Liver (tissue), 9 donors: ENCODE measurements around the gene SYMPK. TPM values are rescaled to one million over a fixed set of nuclear protein-coding genes. Genes with fewer than 3 reads are reported as not detected.

Source experiments
- DNase-seq: peaks from one replicate; pipeline ENCODE4 v3.0.0-alpha.2; 2017; ENCODE audit warnings: low spot score
- H3K27ac ChIP-seq, 2 donors: one replicate each; pipeline ENCODE4 v1.7.0; 2013; ENCODE audit warnings: inconsistent platforms in 2 of 2, low read length in 2 of 2, control low read depth in 1 of 2, low read depth in 1 of 2, mild to moderate bottlenecking in 1 of 2
- H3K27me3 ChIP-seq, 4 donors: one replicate each; pipeline versions ENCODE4 v1.6.1 to v1.7.0; 2013; ENCODE audit warnings: low read length in 3 of 4, inconsistent platforms in 1 of 4, mild to moderate bottlenecking in 1 of 4, moderate library complexity in 1 of 4; ENCODE audit not compliant: control insufficient read depth in 4 of 4, insufficient read depth in 4 of 4
- H3K36me3 ChIP-seq, 4 donors: one replicate each; pipeline versions ENCODE4 v1.6.1 to v1.7.0; 2013; ENCODE audit warnings: low read length in 3 of 4, mild to moderate bottlenecking in 3 of 4, low read depth in 1 of 4, moderate library complexity in 1 of 4; ENCODE audit not compliant: control insufficient read depth in 4 of 4, insufficient read depth in 3 of 4
- H3K4me1 ChIP-seq, 4 donors: one replicate each; pipeline versions ENCODE4 v1.6.1 to v1.7.0; 2013; ENCODE audit warnings: low read length in 3 of 4, mild to moderate bottlenecking in 3 of 4, moderate library complexity in 1 of 4; ENCODE audit not compliant: control insufficient read depth in 4 of 4, insufficient read depth in 4 of 4
- H3K4me3 ChIP-seq, 3 donors: one replicate each; pipeline versions ENCODE4 v1.6.1 to v1.7.0; 2013; ENCODE audit warnings: low read length in 3 of 3, control low read depth in 1 of 3, low read depth in 1 of 3, mild to moderate bottlenecking in 1 of 3
- H3K9ac ChIP-seq, 2 donors: one replicate each; pipeline ENCODE4 v1.7.0; 2013; ENCODE audit warnings: low read length in 2 of 2, mild to moderate bottlenecking in 2 of 2, moderate library complexity in 2 of 2, control low read depth in 1 of 2, low read depth in 1 of 2
- H3K9me3 ChIP-seq, 4 donors: one replicate each; pipeline versions ENCODE4 v1.6.1 to v1.7.0; 2013; ENCODE audit warnings: low read length in 3 of 4; ENCODE audit not compliant: control insufficient read depth in 4 of 4
- CTCF ChIP-seq: fragments of 150-350 bp; IDR thresholded peaks from 2 replicates; pipeline ENCODE4 v1.5.1; 2017; ENCODE audit warnings: improper control_type of control experiment, low read depth, low read length; ENCODE audit not compliant: missing input control
- EGR1 ChIP-seq, 2 donors: IDR thresholded peaks; 2 replicates each; pipeline ENCODE4 v1.6.1; 2016 to 2018; ENCODE audit warnings: antibody characterized with exemption in 2 of 2, low read depth in 2 of 2
- FOXA1 ChIP-seq: IDR thresholded peaks from 2 replicates; pipeline ENCODE4 v1.6.1; 2016; ENCODE audit warnings: antibody characterized with exemption
- FOXA2 ChIP-seq: IDR thresholded peaks from 2 replicates; pipeline ENCODE4 v1.6.1; 2016; ENCODE audit warnings: antibody characterized with exemption
- GABPA ChIP-seq, 2 donors: IDR thresholded peaks in 1 of 2; conservative IDR thresholded peaks in 1 of 2; 2 replicates each; pipeline ENCODE4 v1.6.1; 2016; ENCODE audit warnings: antibody characterized with exemption in 2 of 2, mild to moderate bottlenecking in 1 of 2, moderate library complexity in 1 of 2
- HNF4A ChIP-seq, 2 donors: conservative IDR thresholded peaks; 2 replicates each; pipeline ENCODE4 v1.6.1; 2016; ENCODE audit warnings: antibody characterized with exemption in 2 of 2, mild to moderate bottlenecking in 2 of 2
- HNF4G ChIP-seq: IDR thresholded peaks from 2 replicates; pipeline ENCODE4 v1.6.1; 2016; ENCODE audit warnings: antibody characterized with exemption
- JUND ChIP-seq, 2 donors: IDR thresholded peaks; 2 replicates each; pipeline ENCODE4 v1.6.1; 2016; ENCODE audit warnings: antibody characterized with exemption in 2 of 2
- MAX ChIP-seq: IDR thresholded peaks from 2 replicates; pipeline ENCODE4 v1.6.1; 2016; ENCODE audit warnings: antibody characterized with exemption
- NR2F2 ChIP-seq: IDR thresholded peaks from 2 replicates; pipeline ENCODE4 v1.6.1; 2016; ENCODE audit warnings: antibody characterized with exemption
- RAD21 ChIP-seq, 2 donors: IDR thresholded peaks; 2 replicates each; pipeline ENCODE4 v1.6.1; 2016; ENCODE audit warnings: antibody characterized with exemption in 2 of 2, mild to moderate bottlenecking in 2 of 2
- RXRA ChIP-seq, 2 donors: IDR thresholded peaks; 2 replicates each; pipeline ENCODE4 v1.6.1; 2017 to 2018; ENCODE audit warnings: antibody characterized with exemption in 2 of 2, mild to moderate bottlenecking in 1 of 2
- SP1 ChIP-seq: IDR thresholded peaks from 2 replicates; pipeline ENCODE4 v1.6.1; 2018; ENCODE audit warnings: antibody characterized with exemption, mild to moderate bottlenecking
- TAF1 ChIP-seq: conservative IDR thresholded peaks from 2 replicates; pipeline ENCODE4 v1.6.1; 2016; ENCODE audit warnings: antibody characterized with exemption, mild to moderate bottlenecking
- YY1 ChIP-seq: IDR thresholded peaks from 2 replicates; pipeline ENCODE4 v1.6.1; 2016; ENCODE audit warnings: antibody characterized with exemption, mild to moderate bottlenecking
- ZBTB33 ChIP-seq: IDR thresholded peaks from 2 replicates; pipeline ENCODE4 v1.6.1; 2016; ENCODE audit warnings: antibody characterized with exemption
- whole genome bisulfite sequencing: extraction: QIAGEN DNeasy Blood & Tissue Kit; methylation state at CpG from one replicate; pipeline ENCODE4 v1.1.7; 2013; 5-methylcytosine and 5-hydroxymethylcytosine counted together
- polyA plus RNA-seq, 2 donors: library from polyadenylated mRNA; stranded (reverse) in 1 of 2; unstranded in 1 of 2; fragments of 200-250 nt in 1 of 2; fragments of >200 nt in 1 of 2; fragmentation: Nextera tagmentation in 1 of 2; extraction: Ambion mirVana in 1 of 2; gene quantifications; one replicate each; pipeline versions ENCODE4 v1.2.1 to v1.2.3, GENCODE V29; 2013 to 2015
- total RNA-seq, 2 donors: library from RNA; depleted of rRNA; stranded (reverse); fragments of >200 nt; gene quantifications; one replicate each; pipeline ENCODE4 v1.2.3, GENCODE V29; 2014
- TF ChIP-seq, protein P1 (sequence below): IDR thresholded peaks from 2 replicates; pipeline ENCODE4 v1.6.1; 2016; ENCODE audit warnings: antibody characterized with exemption, mild to moderate bottlenecking
- TF ChIP-seq, protein P2 (sequence below): IDR thresholded peaks from 2 replicates; pipeline ENCODE4 v1.6.1; 2016; ENCODE audit warnings: antibody characterized with exemption
- donor health status: healthy.
- donor health status: healthy.
- donor health status: healthy.
- donor health status: healthy.
- donor health status: healthy.

The SYMPK gene
- total and polyA plus RNA-seq, 4 donors, result 5.5 to 26.1 (median 24.1) TPM

DNA sequence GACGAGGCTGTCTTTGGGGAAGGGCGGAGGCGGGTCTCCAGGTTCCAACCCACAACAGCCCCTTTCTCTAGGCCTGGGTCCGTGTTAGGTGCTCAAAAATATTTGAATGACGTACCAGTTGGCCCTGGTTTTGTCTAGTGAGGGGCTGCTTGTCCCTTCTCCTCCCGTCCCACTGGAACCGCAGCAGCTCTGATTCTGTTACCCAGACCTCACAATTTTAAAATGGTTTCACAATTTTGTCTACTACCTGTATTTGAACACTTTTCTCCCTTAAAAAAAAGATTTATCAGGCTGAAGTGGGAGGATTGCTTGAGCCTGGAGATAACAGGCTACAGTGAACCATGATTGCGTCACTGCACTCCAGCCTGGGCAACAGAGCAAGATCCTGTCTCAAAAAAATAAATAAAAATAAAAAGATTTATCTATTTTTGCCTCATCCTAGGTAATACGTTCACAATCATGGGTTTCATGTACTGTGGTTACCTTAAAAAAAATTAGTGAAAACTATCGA is 24.3 kb upstream of the SYMPK start:
- H3K27me3 ChIP-seq, result no peaks in the 10 kb centered on the region
- H3K36me3 ChIP-seq, result no peaks in the 10 kb centered on the region
- 36% methylated on average over 10 of the region's 10 CpGs for WGBS
- peak overlapping the region; percentile 90 to 98 for H3K9ac ChIP-seq
- H3K4me1 ChIP-seq, result peaks cover 16 to 45% (median 28%) of the 10 kb centered on the region in 4 donors
- no peaks in the 10 kb centered on the region for H3K9me3 ChIP-seq
- no peak for TF ChIP-seq JUND (IDR thresholded peaks at IDR 0.05)
- peak; percentile 2 for TF ChIP-seq YY1
- peak overlapping the region; percentile 90 to 94 for H3K27ac ChIP-seq
- DNase-seq, result no peak
- H3K4me3 ChIP-seq, result peak overlapping the region; percentile 80 to 83 (median 81)

GRCh38 chr19:45886427-45887199 is 23.7 kb upstream of the SYMPK start:
- DNase-seq, result peak; percentile 91
- H3K27me3 ChIP-seq, result no peaks in the 10 kb centered on the region
- H3K9ac ChIP-seq, result peak overlapping the region; percentile 90 to 98
- no peaks in the 10 kb centered on the region for H3K36me3 ChIP-seq
- H3K27ac ChIP-seq, result peak overlapping the region; percentile 90 to 94
- TF ChIP-seq GABPA (IDR thresholded peaks at IDR 0.05 in 1 of 2, conservative IDR thresholded peaks at IDR 0.05 in 1 of 2), result peak; percentile 74 to 93
- TF ChIP-seq RXRA (IDR thresholded peaks at IDR 0.05), result peak; percentile 25 to 35
- TF ChIP-seq RAD21 (IDR thresholded peaks at IDR 0.05), result no peak
- TF ChIP-seq CTCF, result no peak
- TF ChIP-seq, protein P1, sequence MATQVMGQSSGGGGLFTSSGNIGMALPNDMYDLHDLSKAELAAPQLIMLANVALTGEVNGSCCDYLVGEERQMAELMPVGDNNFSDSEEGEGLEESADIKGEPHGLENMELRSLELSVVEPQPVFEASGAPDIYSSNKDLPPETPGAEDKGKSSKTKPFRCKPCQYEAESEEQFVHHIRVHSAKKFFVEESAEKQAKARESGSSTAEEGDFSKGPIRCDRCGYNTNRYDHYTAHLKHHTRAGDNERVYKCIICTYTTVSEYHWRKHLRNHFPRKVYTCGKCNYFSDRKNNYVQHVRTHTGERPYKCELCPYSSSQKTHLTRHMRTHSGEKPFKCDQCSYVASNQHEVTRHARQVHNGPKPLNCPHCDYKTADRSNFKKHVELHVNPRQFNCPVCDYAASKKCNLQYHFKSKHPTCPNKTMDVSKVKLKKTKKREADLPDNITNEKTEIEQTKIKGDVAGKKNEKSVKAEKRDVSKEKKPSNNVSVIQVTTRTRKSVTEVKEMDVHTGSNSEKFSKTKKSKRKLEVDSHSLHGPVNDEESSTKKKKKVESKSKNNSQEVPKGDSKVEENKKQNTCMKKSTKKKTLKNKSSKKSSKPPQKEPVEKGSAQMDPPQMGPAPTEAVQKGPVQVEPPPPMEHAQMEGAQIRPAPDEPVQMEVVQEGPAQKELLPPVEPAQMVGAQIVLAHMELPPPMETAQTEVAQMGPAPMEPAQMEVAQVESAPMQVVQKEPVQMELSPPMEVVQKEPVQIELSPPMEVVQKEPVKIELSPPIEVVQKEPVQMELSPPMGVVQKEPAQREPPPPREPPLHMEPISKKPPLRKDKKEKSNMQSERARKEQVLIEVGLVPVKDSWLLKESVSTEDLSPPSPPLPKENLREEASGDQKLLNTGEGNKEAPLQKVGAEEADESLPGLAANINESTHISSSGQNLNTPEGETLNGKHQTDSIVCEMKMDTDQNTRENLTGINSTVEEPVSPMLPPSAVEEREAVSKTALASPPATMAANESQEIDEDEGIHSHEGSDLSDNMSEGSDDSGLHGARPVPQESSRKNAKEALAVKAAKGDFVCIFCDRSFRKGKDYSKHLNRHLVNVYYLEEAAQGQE, result peak; percentile 57
- peak; percentile 69 for TF ChIP-seq ZBTB33
- no peak for TF ChIP-seq FOXA2
- no peak for TF ChIP-seq TAF1
- no peak for TF ChIP-seq HNF4A (conservative IDR thresholded peaks at IDR 0.05)
- TF ChIP-seq HNF4G, result no peak
- TF ChIP-seq MAX, result peak; percentile 76
- TF ChIP-seq, protein P2, sequence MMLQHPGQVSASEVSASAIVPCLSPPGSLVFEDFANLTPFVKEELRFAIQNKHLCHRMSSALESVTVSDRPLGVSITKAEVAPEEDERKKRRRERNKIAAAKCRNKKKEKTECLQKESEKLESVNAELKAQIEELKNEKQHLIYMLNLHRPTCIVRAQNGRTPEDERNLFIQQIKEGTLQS, result no peak
- peak; percentile 51 for TF ChIP-seq SP1
- peak in 1 of 2 donors; percentile 31 for TF ChIP-seq EGR1 (IDR thresholded peaks at IDR 0.05; ENCODE audit: low read depth in 2 of 2)
- no peak for TF ChIP-seq FOXA1
- TF ChIP-seq JUND (IDR thresholded peaks at IDR 0.05), result peak in 1 of 2 donors; percentile 11
- no peak for TF ChIP-seq YY1
- no peak for TF ChIP-seq NR2F2
- H3K4me3 ChIP-seq, result peak overlapping the region; percentile 80 to 83 (median 81)
- H3K9me3 ChIP-seq, result no peaks in the 10 kb centered on the region
- peaks cover 16 to 47% (median 29%) of the 10 kb centered on the region in 4 donors for H3K4me1 ChIP-seq
- under 1% methylated on average over 32 of the region's 32 CpGs for WGBS
